ENCODE results near the gene PARPBP. TPM values are rescaled to one million over a fixed set of nuclear protein-coding genes. Genes with fewer than 3 reads are reported as not detected.
A peak's percentile ranks its signal among the peaks of the same experiment; 100 is the strongest.

Gene PARPBP
- polyA plus RNA-seq, 1 of the 3 experiments (the other 2 are of a cell fraction) = 3.1 TPM

DNA sequence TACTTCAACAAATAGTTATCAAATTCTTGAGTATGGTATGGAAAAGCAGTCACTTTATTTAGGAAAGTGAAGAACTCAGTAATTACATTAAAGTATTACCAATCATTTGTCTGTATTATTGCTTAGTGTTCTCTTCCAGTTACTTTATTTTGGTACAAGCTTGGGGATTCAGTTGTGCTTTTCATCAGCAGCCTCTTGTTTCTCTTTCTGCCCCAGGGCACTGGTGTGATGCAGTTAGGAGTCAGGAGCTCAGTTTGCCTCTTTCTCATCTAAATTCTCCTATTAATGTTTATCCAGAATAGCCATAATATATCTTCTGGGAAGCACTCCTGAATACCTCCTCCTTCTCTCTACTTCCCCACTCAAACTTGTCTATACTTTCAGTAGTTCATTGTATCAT lies 52.0 kb downstream of the PARPBP start:
- ChIA-PET CTCF (interaction anchor here (1.8 kb wide), 1 partner anchor 311 kb away, joined by 8 read pairs; no protein-coding TSS in a partner anchor), POLR2A (no interaction called here)
- Histone ChIP-seq H3K9me3 (no peaks in the 10 kb centered on the region), H3K4me3 (ENCODE audit: low read depth in 2 of 2, low read length in 1 of 2) (no peak overlapping the region), H3K79me2 (ENCODE audit: insufficient read depth) (no peaks in the 10 kb centered on the region), H3K9ac (no peak overlapping the region), H2AFZ (ENCODE audit: low read depth) (no peak overlapping the region), H3K4me1 (ENCODE audit: control insufficient read depth in 1 of 2, insufficient read depth in 2 of 2, low read depth in 1 of 2, low read length in 1 of 2) (0 out of 4 replicates have a peak, but pooled peaks cover 0 to 9% of the 10 kb centered on the region in 2 experiments), H3F3A (replicated peaks; ENCODE audit: insufficient read depth) (peaks cover 4% of the 10 kb centered on the region), H3K36me3 (replicated peaks in 1 of 2; ENCODE audit: control insufficient read depth in 1 of 2, insufficient read depth in 2 of 2, low read length in 1 of 2) (peaks cover 2% of the 10 kb centered on the region in 2 experiments), H3K9me2 (no peaks in the 10 kb centered on the region), H3K4me2 (no peak overlapping the region), H3K27me3 (ENCODE audit: insufficient read depth) (no peaks in the 10 kb centered on the region), H3K27ac (ENCODE audit: low read depth in 2 of 2, low read length in 1 of 2) (peak overlapping the region in 1 of 2 experiments; percentile 34; a peak in 2 of 4 replicates), H4K20me1 (ENCODE audit: insufficient read depth) (no peaks in the 10 kb centered on the region)
- DNase-seq = no peak
- TF ChIP-seq, protein P1, sequence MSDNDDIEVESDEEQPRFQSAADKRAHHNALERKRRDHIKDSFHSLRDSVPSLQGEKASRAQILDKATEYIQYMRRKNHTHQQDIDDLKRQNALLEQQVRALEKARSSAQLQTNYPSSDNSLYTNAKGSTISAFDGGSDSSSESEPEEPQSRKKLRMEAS (IDR thresholded peaks at IDR 0.05; ENCODE audit: low read depth) = no peak
- no peak for TF ChIP-seq RAD21 (IDR thresholded peaks at IDR 0.05; ENCODE audit: low read length)
- TF ChIP-seq NRF1 (IDR thresholded peaks at IDR 0.05; ENCODE audit: low read depth, low read length) = no peak
- TF ChIP-seq, protein P2, sequence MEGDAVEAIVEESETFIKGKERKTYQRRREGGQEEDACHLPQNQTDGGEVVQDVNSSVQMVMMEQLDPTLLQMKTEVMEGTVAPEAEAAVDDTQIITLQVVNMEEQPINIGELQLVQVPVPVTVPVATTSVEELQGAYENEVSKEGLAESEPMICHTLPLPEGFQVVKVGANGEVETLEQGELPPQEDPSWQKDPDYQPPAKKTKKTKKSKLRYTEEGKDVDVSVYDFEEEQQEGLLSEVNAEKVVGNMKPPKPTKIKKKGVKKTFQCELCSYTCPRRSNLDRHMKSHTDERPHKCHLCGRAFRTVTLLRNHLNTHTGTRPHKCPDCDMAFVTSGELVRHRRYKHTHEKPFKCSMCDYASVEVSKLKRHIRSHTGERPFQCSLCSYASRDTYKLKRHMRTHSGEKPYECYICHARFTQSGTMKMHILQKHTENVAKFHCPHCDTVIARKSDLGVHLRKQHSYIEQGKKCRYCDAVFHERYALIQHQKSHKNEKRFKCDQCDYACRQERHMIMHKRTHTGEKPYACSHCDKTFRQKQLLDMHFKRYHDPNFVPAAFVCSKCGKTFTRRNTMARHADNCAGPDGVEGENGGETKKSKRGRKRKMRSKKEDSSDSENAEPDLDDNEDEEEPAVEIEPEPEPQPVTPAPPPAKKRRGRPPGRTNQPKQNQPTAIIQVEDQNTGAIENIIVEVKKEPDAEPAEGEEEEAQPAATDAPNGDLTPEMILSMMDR (IDR thresholded peaks at IDR 0.05) = no peak
- no peak for TF ChIP-seq SIN3A (IDR thresholded peaks at IDR 0.05; ENCODE audit: borderline replicate concordance, low read depth, low read length)
- no peak for TF ChIP-seq YY1 (IDR thresholded peaks at IDR 0.05; ENCODE audit: low read depth)
- no peak for TF ChIP-seq GATA2 (CRISPR knock-in tag; IDR thresholded peaks at IDR 0.05)
- no peak for TF ChIP-seq FOSL2 (IDR thresholded peaks at IDR 0.05; ENCODE audit: borderline replicate concordance, low read depth)

DNA sequence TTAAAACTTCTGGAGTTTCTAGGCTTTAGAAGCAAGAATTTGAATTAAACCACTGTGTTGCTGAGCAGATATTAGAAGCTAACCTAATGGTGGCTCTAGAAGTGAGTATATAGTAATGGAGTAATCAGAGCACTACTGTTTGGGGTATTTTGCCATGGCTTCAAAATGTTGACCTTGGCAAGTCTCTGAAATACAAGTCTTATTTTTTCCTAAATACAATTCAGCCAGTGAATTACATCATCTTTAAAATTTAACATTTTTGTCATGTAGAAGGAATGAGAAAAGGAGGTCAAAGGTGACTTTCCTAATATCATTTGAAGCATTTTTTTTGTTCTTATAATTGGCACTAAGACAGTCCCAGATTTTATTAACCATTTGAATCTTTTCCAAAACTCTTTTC lies 52.5 kb downstream of the PARPBP start:
- CTCF ChIA-PET = no interaction called here
- Histone ChIP-seq H3K9ac (no peak overlapping the region), H3K27ac (ENCODE audit: low read depth in 2 of 2, low read length in 1 of 2) (peak overlapping the region in 1 of 2 experiments; percentile 34; a peak in 2 of 4 replicates)

More for the DNA sequence above, 52.5 kb downstream of the PARPBP start:
- H3K79me2 ChIP-seq (ENCODE audit: insufficient read depth) = no peaks in the 10 kb centered on the region
- no peak overlapping the region for H3K4me3 ChIP-seq (ENCODE audit: low read depth in 2 of 2, low read length in 1 of 2)
- no peaks in the 10 kb centered on the region for H3K27me3 ChIP-seq (ENCODE audit: insufficient read depth)
- POLR2A ChIA-PET = no interaction called here
- TF ChIP-seq, protein P2 (IDR thresholded peaks at IDR 0.05) = no peak
- TF ChIP-seq RCOR1 (IDR thresholded peaks at IDR 0.05; ENCODE audit: low read length) (no peak), GABPA (IDR thresholded peaks at IDR 0.05; ENCODE audit: low read depth) (no peak), NFIC (IDR thresholded peaks at IDR 0.05; ENCODE audit: borderline replicate concordance) (no peak), YY1 (IDR thresholded peaks at IDR 0.05; ENCODE audit: low read depth) (no peak), EP300 (IDR thresholded peaks at IDR 0.05; ENCODE audit: borderline replicate concordance in 1 of 2, low read depth in 1 of 2, low read length in 1 of 2) (no peak), FOXJ3 (CRISPR knock-in tag; IDR thresholded peaks at IDR 0.05) (no peak), MEF2A (IDR thresholded peaks at IDR 0.05; ENCODE audit: borderline replicate concordance, low read depth) (no peak), ELF1 (IDR thresholded peaks at IDR 0.05) (no peak), RFX5 (IDR thresholded peaks at IDR 0.05; ENCODE audit: low read length) (no peak), SIN3A (IDR thresholded peaks at IDR 0.05; ENCODE audit: borderline replicate concordance, low read depth, low read length) (no peak)
- TF ChIP-seq, protein P3, sequence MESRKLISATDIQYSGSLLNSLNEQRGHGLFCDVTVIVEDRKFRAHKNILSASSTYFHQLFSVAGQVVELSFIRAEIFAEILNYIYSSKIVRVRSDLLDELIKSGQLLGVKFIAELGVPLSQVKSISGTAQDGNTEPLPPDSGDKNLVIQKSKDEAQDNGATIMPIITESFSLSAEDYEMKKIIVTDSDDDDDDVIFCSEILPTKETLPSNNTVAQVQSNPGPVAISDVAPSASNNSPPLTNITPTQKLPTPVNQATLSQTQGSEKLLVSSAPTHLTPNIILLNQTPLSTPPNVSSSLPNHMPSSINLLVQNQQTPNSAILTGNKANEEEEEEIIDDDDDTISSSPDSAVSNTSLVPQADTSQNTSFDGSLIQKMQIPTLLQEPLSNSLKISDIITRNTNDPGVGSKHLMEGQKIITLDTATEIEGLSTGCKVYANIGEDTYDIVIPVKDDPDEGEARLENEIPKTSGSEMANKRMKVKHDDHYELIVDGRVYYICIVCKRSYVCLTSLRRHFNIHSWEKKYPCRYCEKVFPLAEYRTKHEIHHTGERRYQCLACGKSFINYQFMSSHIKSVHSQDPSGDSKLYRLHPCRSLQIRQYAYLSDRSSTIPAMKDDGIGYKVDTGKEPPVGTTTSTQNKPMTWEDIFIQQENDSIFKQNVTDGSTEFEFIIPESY (IDR thresholded peaks at IDR 0.05; ENCODE audit: borderline replicate concordance, low read depth) = no peak
- DNase-seq = no peak
- no peaks in the 10 kb centered on the region for H3K9me3 ChIP-seq
- no peaks in the 10 kb centered on the region for H3K9me2 ChIP-seq
- H3K36me3 ChIP-seq (replicated peaks in 1 of 2; ENCODE audit: control insufficient read depth in 1 of 2, insufficient read depth in 2 of 2, low read length in 1 of 2) = peaks cover 2% of the 10 kb centered on the region in 2 experiments
- no peak overlapping the region for H3K4me2 ChIP-seq
- peaks cover 4% of the 10 kb centered on the region for H3F3A ChIP-seq (replicated peaks; ENCODE audit: insufficient read depth)
- H3K4me1 ChIP-seq (ENCODE audit: control insufficient read depth in 1 of 2, insufficient read depth in 2 of 2, low read depth in 1 of 2, low read length in 1 of 2) = 0 out of 4 replicates have a peak, but pooled peaks cover 0 to 9% of the 10 kb centered on the region in 2 experiments
- no peak overlapping the region for H2AFZ ChIP-seq (ENCODE audit: low read depth)
- no peaks in the 10 kb centered on the region for H4K20me1 ChIP-seq (ENCODE audit: insufficient read depth)

All from SK-N-SH (cell line).